K562 (cell line): ENCODE results near the gene YJU2. TPM values are rescaled to one million over a fixed set of nuclear protein-coding genes. Genes with fewer than 3 reads are reported as not detected.
"Not testable (repeated sequence)": the region's sequence is repeated elsewhere in the genome, so short reads cannot be mapped to it uniquely, and the experiment has no call there.

Experiments
- ATAC-seq: fragments of 200-7000 bp; cut with Tn5 transposase; 3 replicates; pipeline ENCODE4 v1.9.1; 2020; ENCODE audit warnings: moderate library complexity
- BruUV-seq: library from RNA; stranded (reverse); fragments of 400-500 nt; replicated peaks from 2 replicates; lab custom pipeline; 2021; lab: Mats Ljungman, UMichigan
- CTCF ChIA-PET: fragments of 300-600 bp; formaldehyde crosslinking; extraction: SDS; loops from one replicate; lab custom pipeline; 2021; ENCODE audit warnings: low intra/inter-chr PET ratio; lab: Yijun Ruan, JAX
- POLR2A ChIA-PET: fragments of 300-600, 350-650 bp; sonication (Branson Sonifier 250); formaldehyde crosslinking; extraction: SDS; loops from one replicate; lab custom pipeline; 2021; ENCODE audit warnings: antibody characterized with exemption, inconsistent platforms; lab: Yijun Ruan, JAX
- DNase-seq, 4 experiments: peaks; one replicate each; pipeline versions ENCODE4 v3.0.0 to v3.0.0-alpha.2; 2011 to 2018; ENCODE audit warnings: low spot score in 3 of 4, mixed read lengths in 3 of 4; ENCODE audit errors: extremely low read depth in 1 of 4
- FAIRE-seq: peaks from 2 replicates; lab custom pipeline; 2011; peaks lifted over from hg19 to GRCh38; lab: Jason Lieb, UNC
- H2AFZ ChIP-seq: 2 replicates; pipeline ENCODE4 v1.6.0; 2011; ENCODE audit warnings: low read depth, low read length, control low read depth, inconsistent platforms
- H3K27ac ChIP-seq: fragments of 200-600 bp; 3 replicates; pipeline ENCODE4 v1.8.0; 2011; ENCODE audit warnings: low read depth, mild to moderate bottlenecking, control low read depth, inconsistent platforms, low read length, moderate library complexity, mixed read lengths; ENCODE audit errors: extremely low read depth
- H3K27me3 ChIP-seq, 2 experiments: fragments of 300-600 bp in 1 of 2; 2 replicates in 1 of 2; 3 replicates in 1 of 2; pipeline versions ENCODE4 v1.6.0 to v1.8.0; 2011; ENCODE audit warnings: inconsistent platforms in 2 of 2, low read length in 2 of 2, mild to moderate bottlenecking in 1 of 2, mixed read lengths in 1 of 2, moderate library complexity in 1 of 2; ENCODE audit not compliant: control insufficient read depth in 2 of 2, insufficient read depth in 2 of 2
- H3K36me3 ChIP-seq: fragments of 300-600 bp; 3 replicates; pipeline ENCODE4 v1.8.0; 2011; ENCODE audit warnings: mild to moderate bottlenecking, low read length, inconsistent platforms; ENCODE audit not compliant: control insufficient read depth, insufficient read depth
- H3K4me1 ChIP-seq, 2 experiments: fragments of 200-600 bp in 1 of 2; replicated peaks in 1 of 2; 2 replicates in 1 of 2; 3 replicates in 1 of 2; pipeline versions ENCODE4 v1.5.1 to v1.8.0; 2011; ENCODE audit warnings: inconsistent platforms in 2 of 2, low read length in 2 of 2, mild to moderate bottlenecking in 1 of 2, mixed read lengths in 1 of 2, moderate library complexity in 1 of 2; ENCODE audit not compliant: control insufficient read depth in 2 of 2, insufficient read depth in 2 of 2
- H3K4me2 ChIP-seq: 2 replicates; pipeline ENCODE4 v1.6.1; 2011; ENCODE audit warnings: low read length, control low read depth, inconsistent platforms, mixed read lengths; ENCODE audit not compliant: insufficient read depth
- H3K4me3 ChIP-seq: fragments of 200-600 bp; sonication (generic), shearing (Covaris generic); 2 replicates; pipeline ENCODE4 v1.5.1; 2016; ENCODE audit warnings: control low read depth, inconsistent platforms
- H3K79me2 ChIP-seq: fragments of 200-600 bp; 3 replicates; pipeline ENCODE4 v1.8.0; 2011; ENCODE audit warnings: low read length, inconsistent platforms; ENCODE audit not compliant: control insufficient read depth, insufficient read depth
- H3K9ac ChIP-seq, 2 experiments: 2 replicates each; pipeline versions ENCODE4 v1.6.0 to v1.6.1; 2011; ENCODE audit warnings: low read depth in 2 of 2, low read length in 2 of 2, control low read depth in 1 of 2, inconsistent platforms in 1 of 2, mild to moderate bottlenecking in 1 of 2, mixed read lengths in 1 of 2; ENCODE audit not compliant: insufficient read depth in 1 of 2
- H3K9me1 ChIP-seq: one replicate; pipeline ENCODE4 v1.6.0; 2011; ENCODE audit warnings: inconsistent platforms, mild to moderate bottlenecking, low read length, moderate library complexity; ENCODE audit not compliant: control insufficient read depth, insufficient read depth
- H3K9me3 ChIP-seq: replicated peaks from 2 replicates; pipeline ENCODE4 v1.5.1; 2011; ENCODE audit warnings: low read depth, low read length, inconsistent platforms; ENCODE audit not compliant: control insufficient read depth, insufficient read depth
- H4K20me1 ChIP-seq: replicated peaks from 2 replicates; pipeline ENCODE4 v1.6.1; 2011; ENCODE audit warnings: low read length, inconsistent platforms, mixed read lengths; ENCODE audit not compliant: control insufficient read depth, insufficient read depth
- BRD9 ChIP-seq: fragments of 450-650 bp; IDR thresholded peaks from 2 replicates; pipeline ENCODE4 v1.6.1; 2018; ENCODE audit warnings: low read depth; ENCODE audit not compliant: partially characterized antibody
- FOXM1 ChIP-seq, 2 experiments: fragments of 450-650 bp in 1 of 2; sonication (generic) in 1 of 2; formaldehyde crosslinking in 1 of 2; IDR thresholded peaks; 2 replicates each; pipeline versions ENCODE4 v1.6.1 to v1.9.0; 2017 to 2022; ENCODE audit warnings: low read depth in 2 of 2, mild to moderate bottlenecking in 2 of 2, missing genetic modification reagents in 1 of 2, moderate library complexity in 1 of 2
- NEUROD1 ChIP-seq: fragments of 150-350 bp; IDR thresholded peaks from 2 replicates; pipeline ENCODE4 v1.6.1; 2014; ENCODE audit warnings: borderline replicate concordance, low read length, low read depth; ENCODE audit not compliant: partially characterized antibody
- SMAD1 ChIP-seq: fragments of 150-350 bp; IDR thresholded peaks from 2 replicates; pipeline ENCODE4 v1.6.1; 2014; ENCODE audit warnings: low read length, low read depth; ENCODE audit not compliant: partially characterized antibody
- SRSF1 ChIP-seq: fragments of 200-400 bp; formaldehyde crosslinking; IDR thresholded peaks from 2 replicates; pipeline ENCODE4 v1.6.1; 2017; ENCODE audit warnings: mild to moderate bottlenecking, low read depth, low read length, moderate library complexity
- TCF7L2 ChIP-seq: fragments of 150-350 bp; IDR thresholded peaks from 2 replicates; pipeline ENCODE4 v1.6.1; 2016; ENCODE audit warnings: low read depth, mild to moderate bottlenecking, low read length, moderate library complexity
- ZFP30 ChIP-seq: fragments of 250-450 bp; sonication (Bioruptor Pico); IDR thresholded peaks from 2 replicates; pipeline ENCODE4 v1.8.0; 2022; ENCODE audit warnings: moderate library complexity, mild to moderate bottlenecking, inconsistent platforms, borderline replicate concordance
- WGBS: fragments of 100-300 bp; shearing (Covaris generic); methylation state at CpG from one replicate; pipeline ENCODE4 v1.1.6; 2016; ENCODE audit warnings: low coverage, mixed read lengths; ENCODE audit not compliant: insufficient coverage; ENCODE audit errors: missing lambda C conversion rate; 5-methylcytosine and 5-hydroxymethylcytosine counted together
- in situ Hi-C: fragments of 300-500 bp; cut with MboI; formaldehyde crosslinking; loops from 4 replicates; pipeline ENCODE4 v1.15.0; 2018; ENCODE audit warnings: inconsistent platforms, mixed read lengths
- intact Hi-C: fragments of 100-400 bp; cut with micrococcal nuclease; formaldehyde crosslinking; loops from 2 replicates; pipeline ENCODE4 v1.14.2; 2022
- polyA plus RNA-seq, 8 experiments: library from polyadenylated mRNA; depleted of rRNA in 4 of 8; stranded (reverse) in 5 of 8; unstranded in 3 of 8; fragments of >200 nt; fragmentation: Nextera tagmentation in 2 of 8; fragmentation: Illumina TruSeq in 1 of 8; extraction: Ambion mirVana in 2 of 8; extraction: Trizol in 1 of 8; gene quantifications; 2 replicates each; pipeline versions ENCODE4 v1.2.1 to v1.2.3, GENCODE V29; 2011 to 2014; ENCODE audit warnings: inconsistent platforms in 1 of 8, missing spikeins in 1 of 8
- total RNA-seq, 7 experiments: library from RNA; depleted of rRNA in 6 of 7; stranded (reverse); fragments of >200 nt in 6 of 7; fragmentation: Illumina TruSeq in 2 of 7; extraction: Trizol in 2 of 7; gene quantifications; 2 replicates each; pipeline versions ENCODE4 v1.2.1 to v1.2.3, GENCODE V29; 2011 to 2021; ENCODE audit warnings: low replicate concordance in 1 of 7
- TF ChIP-seq, protein P1 (sequence below): sonication (generic); formaldehyde crosslinking; IDR thresholded peaks from 2 replicates; pipeline ENCODE4 v1.8.1; 2023; ENCODE audit warnings: missing genetic modification reagents, mild to moderate bottlenecking, borderline replicate concordance

Gene YJU2
- total and polyA plus RNA-seq, 9 of the 15 experiments (the other 6 are each of a cell fraction or from before 2014, with no cell fraction given) = 0.41 to 34.9 (median 19.3) TPM

DNA sequence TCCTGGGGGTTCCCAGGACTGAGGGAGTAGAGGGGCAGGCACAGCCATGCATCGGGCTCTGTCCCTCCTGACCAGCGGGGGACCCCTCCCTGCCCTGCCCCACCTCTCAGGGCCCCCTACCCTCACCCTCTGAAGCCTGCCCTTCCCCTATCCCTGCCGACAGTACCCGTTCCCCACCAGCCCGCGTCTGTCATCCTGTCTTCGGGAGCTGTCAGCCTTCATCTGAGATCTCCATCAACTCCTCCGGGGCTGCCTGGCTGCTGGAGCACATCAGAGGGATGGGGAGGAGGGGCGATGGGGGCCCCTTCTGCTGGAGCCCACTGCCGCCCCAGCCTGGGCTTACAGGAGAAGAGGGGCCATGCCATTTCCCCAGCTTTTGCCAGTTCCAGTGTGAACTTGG, 26.0 kb downstream of the YJU2 start (continued):
- TF ChIP-seq, protein P1, sequence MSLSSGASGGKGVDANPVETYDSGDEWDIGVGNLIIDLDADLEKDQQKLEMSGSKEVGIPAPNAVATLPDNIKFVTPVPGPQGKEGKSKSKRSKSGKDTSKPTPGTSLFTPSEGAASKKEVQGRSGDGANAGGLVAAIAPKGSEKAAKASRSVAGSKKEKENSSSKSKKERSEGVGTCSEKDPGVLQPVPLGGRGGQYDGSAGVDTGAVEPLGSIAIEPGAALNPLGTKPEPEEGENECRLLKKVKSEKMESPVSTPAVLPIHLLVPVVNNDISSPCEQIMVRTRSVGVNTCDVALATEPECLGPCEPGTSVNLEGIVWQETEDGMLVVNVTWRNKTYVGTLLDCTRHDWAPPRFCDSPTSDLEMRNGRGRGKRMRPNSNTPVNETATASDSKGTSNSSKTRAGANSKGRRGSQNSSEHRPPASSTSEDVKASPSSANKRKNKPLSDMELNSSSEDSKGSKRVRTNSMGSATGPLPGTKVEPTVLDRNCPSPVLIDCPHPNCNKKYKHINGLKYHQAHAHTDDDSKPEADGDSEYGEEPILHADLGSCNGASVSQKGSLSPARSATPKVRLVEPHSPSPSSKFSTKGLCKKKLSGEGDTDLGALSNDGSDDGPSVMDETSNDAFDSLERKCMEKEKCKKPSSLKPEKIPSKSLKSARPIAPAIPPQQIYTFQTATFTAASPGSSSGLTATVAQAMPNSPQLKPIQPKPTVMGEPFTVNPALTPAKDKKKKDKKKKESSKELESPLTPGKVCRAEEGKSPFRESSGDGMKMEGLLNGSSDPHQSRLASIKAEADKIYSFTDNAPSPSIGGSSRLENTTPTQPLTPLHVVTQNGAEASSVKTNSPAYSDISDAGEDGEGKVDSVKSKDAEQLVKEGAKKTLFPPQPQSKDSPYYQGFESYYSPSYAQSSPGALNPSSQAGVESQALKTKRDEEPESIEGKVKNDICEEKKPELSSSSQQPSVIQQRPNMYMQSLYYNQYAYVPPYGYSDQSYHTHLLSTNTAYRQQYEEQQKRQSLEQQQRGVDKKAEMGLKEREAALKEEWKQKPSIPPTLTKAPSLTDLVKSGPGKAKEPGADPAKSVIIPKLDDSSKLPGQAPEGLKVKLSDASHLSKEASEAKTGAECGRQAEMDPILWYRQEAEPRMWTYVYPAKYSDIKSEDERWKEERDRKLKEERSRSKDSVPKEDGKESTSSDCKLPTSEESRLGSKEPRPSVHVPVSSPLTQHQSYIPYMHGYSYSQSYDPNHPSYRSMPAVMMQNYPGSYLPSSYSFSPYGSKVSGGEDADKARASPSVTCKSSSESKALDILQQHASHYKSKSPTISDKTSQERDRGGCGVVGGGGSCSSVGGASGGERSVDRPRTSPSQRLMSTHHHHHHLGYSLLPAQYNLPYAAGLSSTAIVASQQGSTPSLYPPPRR (CRISPR knock-in tag) = no peak
- TF ChIP-seq TCF7L2 = no peak
- TF ChIP-seq SRSF1 = no peak
- no peak for TF ChIP-seq ZFP30
- no peak for TF ChIP-seq BRD9
- no peak for TF ChIP-seq SMAD1
- no peak for TF ChIP-seq FOXM1 (IDR thresholded peaks at IDR 0.05; ENCODE audit: low read depth)
- TF ChIP-seq FOXM1 (CRISPR knock-in tag; IDR thresholded peaks at IDR 0.05; ENCODE audit: low read depth) = no peak
- no peak for TF ChIP-seq NEUROD1
- TF ChIP-seq, all 486 proteins: peak for 0

DNA sequence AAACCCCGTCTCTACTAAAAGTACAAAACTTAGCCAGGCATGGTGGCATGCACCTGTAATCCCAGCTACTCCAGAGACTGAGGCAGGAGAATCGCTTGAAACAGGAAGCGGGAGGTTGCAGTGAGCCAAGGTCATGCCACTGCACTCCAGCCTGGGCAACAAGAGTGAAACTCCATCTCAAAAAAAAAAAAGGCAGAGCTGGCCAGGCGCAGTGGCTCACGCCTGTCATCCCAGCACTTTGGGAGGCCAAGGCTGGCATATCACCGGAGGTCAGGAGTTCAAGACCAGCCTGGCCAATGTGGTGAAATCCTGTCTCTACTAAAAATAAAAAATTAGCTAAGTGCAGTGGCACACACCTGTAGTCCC, 27.4 kb downstream of the YJU2 start:
- POLR2A ChIA-PET = interaction anchor here (1.1 kb wide), 1 partner anchor 145 kb away, joined by 3 read pairs; no protein-coding TSS in a partner anchor
- DNase-seq, H3K9me1 ChIP-seq, H3K9ac ChIP-seq, H3K79me2 ChIP-seq, ATAC-seq, H4K20me1 ChIP-seq, intact Hi-C loops, H3K36me3 ChIP-seq, H3K4me2 ChIP-seq, H3K4me3 ChIP-seq, H2AFZ ChIP-seq, H3K27me3 ChIP-seq, H3K9me3 ChIP-seq, FAIRE-seq, BruUV-seq, H3K27ac ChIP-seq, CTCF ChIA-PET: not testable (repeated sequence)
- peaks cover 0 to 12% of the 10 kb centered on the region in 2 experiments; a peak in 4 of 5 replicates for H3K4me1 ChIP-seq
- 82% methylated on average over 6 of the region's 6 CpGs for WGBS
- in situ Hi-C loops = loop anchor here (5.0 to 10.0 kb wide), 2 partner anchors 70 to 243 kb away; partner anchors contain the start of genes MPND and PLIN4
